Mucosa of stomach (tissue), 1 donor: ENCODE measurements around the gene NDUFA3.
"Not testable (repeated sequence)": the region's sequence is repeated elsewhere in the genome, so short reads cannot be mapped to it uniquely, and the experiment has no call there.

Experiments
- H3K27me3 ChIP-seq: one replicate; pipeline ENCODE4 v1.7.0; 2013; ENCODE audit warnings: mild to moderate bottlenecking, low read length; ENCODE audit not compliant: control insufficient read depth, insufficient read depth
- H3K36me3 ChIP-seq: one replicate; pipeline ENCODE4 v1.7.0; 2013; ENCODE audit warnings: low read length; ENCODE audit not compliant: control insufficient read depth, insufficient read depth
- H3K4me1 ChIP-seq: one replicate; pipeline ENCODE4 v1.7.0; 2013; ENCODE audit warnings: mild to moderate bottlenecking, low read length; ENCODE audit not compliant: control insufficient read depth, insufficient read depth
- H3K4me3 ChIP-seq: one replicate; pipeline ENCODE4 v1.7.0; 2013; ENCODE audit warnings: low read length
- H3K9ac ChIP-seq: one replicate; pipeline ENCODE4 v1.7.0; 2013; ENCODE audit warnings: mild to moderate bottlenecking, low read length, moderate library complexity
- H3K9me3 ChIP-seq: one replicate; pipeline ENCODE4 v1.7.0; 2013; ENCODE audit warnings: mild to moderate bottlenecking, low read length, moderate library complexity; ENCODE audit not compliant: control insufficient read depth
- donor health status: Pancreatic carcinoma.

Gene NDUFA3

DNA sequence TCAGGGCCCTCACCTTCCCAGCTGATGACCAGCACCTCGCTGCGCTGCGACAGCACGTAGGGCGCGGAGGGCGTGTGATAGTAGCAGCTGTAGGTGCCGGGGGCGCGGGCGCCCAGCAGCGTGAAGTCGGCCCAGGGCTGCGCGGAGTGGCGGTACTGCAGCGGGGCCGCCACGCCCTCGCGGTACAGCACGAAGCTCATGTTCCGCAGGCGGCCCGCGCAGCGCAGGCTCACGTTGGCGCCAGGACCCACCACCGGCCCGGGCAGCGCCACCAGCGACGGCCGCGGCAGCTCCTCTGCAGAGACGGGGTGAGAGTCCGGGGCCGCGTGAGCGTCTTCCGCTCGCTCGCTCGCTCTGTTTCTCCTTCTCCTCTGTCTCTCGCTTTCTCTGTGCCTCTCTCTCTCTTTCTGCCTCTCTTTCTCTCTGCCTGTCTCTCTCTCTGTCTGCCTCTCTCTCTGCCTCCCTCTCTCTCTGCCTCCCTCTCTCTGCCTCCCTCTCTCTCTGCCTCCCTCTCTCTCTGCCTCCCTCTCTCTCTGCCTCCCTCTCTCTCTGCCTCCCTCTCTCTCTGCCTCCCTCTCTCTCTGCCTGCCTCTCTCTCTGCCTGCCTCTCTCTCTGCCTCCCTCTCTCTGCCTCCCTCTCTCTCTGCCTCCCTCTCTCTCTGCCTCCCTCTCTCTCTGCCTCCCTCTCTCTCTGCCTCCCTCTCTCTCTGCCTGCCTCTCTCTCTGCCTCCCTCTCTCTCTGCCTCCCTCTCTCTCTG, 6.6 kb upstream of the NDUFA3 start:
- Histone ChIP-seq H3K9ac (peak overlapping the region; percentile 8), H3K27me3 (peaks cover 25% of the 10 kb centered on the region), H3K4me1 (peaks cover 12% of the 10 kb centered on the region)
- not testable (repeated sequence) for H3K9me3 ChIP-seq, H3K36me3 ChIP-seq, H3K4me3 ChIP-seq

DNA sequence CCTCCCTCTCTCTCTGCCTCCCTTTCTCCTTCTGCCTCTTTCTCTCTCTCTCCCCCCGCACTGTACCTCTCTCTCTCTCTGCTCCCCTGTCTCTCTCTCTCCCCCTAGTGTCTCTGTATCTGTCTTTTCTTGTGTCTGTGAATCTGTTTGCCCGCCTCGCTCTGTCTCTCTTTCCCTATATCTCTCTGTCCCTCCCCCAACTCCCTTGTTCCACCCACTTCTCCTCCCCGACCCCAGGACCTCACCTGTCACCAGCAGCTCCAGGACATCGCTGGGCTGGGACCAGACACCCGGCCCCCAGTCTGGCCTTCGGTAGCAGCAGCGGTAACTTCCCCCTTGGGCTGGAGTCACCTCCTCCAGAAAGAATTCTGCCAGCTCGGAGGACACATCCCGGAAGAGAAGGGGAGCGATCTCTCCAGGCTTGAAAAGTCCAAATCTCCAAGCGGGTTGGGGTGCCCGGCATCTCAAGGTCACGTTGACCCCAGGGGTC, 6.0 kb upstream of the NDUFA3 start:
- Histone ChIP-seq H3K9ac (peak overlapping the region; percentile 8), H3K4me3 (no peak overlapping the region), H3K27me3 (peaks cover 25% of the 10 kb centered on the region), H3K4me1 (peaks cover 12% of the 10 kb centered on the region), H3K9me3 (no peaks in the 10 kb centered on the region), H3K36me3 (no peaks in the 10 kb centered on the region)

DNA sequence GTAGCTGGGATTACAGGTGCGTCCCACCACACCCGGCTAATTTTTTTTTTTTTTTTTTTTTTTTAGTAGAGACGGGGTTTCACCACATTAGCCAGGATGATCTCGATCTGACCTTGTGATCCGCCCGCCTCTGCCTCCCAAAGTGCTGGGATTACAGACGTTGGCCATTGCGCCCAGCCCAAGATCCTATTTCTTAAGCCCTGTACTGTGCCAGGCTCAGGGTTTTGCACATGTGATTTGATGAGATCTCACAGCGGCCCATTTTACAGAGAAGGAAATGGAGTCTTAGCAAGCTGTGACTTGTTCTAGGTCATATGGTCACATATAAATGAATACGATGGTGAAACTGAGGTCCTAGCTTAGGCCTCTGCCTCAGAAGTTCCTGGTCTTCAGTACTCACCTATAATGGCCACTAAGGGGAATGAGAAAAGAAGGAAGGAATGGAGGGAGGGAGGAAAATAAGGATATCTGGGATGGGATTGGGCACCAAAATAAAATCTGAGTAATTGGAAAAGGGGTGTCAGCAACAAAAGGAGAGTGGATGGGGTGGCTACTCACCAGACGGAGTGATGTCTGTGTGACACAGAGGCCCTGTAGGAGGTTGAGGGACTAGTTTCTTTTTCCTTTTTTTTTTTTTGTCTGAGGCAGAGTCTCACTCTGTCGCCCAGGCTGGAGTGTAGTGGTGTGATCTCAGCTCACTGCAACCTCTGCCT, 3.3 kb upstream of the NDUFA3 start:
- Histone ChIP-seq H3K4me1 (peaks cover 19% of the 10 kb centered on the region), H3K27me3 (peaks cover 25% of the 10 kb centered on the region), H3K9ac (no peak overlapping the region), H3K4me3 (no peak overlapping the region), H3K36me3 (no peaks in the 10 kb centered on the region), H3K9me3 (no peaks in the 10 kb centered on the region)

DNA sequence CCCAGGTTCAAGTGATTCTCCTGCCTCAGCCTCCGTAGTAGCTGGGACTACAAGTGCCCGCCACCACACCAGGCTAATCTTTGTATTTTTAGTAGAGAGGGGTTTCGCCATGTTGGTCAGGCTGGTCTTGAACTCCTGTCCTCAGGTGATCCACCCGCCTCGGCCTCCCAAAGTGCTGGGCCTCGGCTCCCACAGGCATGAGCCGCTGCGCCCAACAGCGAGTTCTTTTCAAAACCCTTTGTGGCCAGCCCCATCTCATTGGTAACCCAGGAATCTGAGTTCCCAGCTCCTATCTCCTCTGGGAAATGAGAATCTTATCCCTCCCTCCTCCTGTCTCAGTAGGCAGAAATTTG, 2.8 kb upstream of the NDUFA3 start:
- H3K36me3 ChIP-seq, H3K4me3 ChIP-seq, H3K9ac ChIP-seq, H3K9me3 ChIP-seq: not testable (repeated sequence)
- H3K27me3 ChIP-seq, result peaks cover 22% of the 10 kb centered on the region
- H3K4me1 ChIP-seq, result peaks cover 19% of the 10 kb centered on the region

DNA sequence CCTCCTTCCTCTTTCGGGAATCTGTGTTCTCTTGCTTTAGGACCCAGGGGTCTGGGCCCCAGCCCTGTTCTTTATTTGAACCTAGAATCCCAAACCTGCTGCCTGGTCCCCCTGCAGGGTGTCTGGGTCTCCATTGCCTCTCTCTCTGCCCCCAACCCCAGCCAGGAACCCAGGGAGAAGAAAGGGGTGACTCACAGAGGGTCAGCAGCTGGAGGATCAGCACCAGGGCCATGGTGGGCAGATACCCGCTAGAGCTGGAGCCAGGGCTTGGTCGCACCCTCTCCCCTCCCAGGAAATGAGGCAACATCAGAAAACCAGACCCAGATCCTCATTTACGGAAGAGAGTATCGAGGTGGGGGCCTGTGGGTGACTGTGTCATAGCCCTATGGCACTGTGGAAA, 2.1 kb upstream of the NDUFA3 start, which contains the start of gene OSCAR:
TSS of gene OSCAR (minus strand) at position 243 of the 400 bp plus-strand sequence. CDS start at position 232, 11 bp downstream.
- Histone ChIP-seq H3K27me3 (peaks cover 15% of the 10 kb centered on the region), H3K4me1 (peaks cover 18% of the 10 kb centered on the region), H3K9me3 (no peaks in the 10 kb centered on the region), H3K9ac (no peak within 1 kb of the TSS), H3K4me3 (no peak within 1 kb of the TSS), H3K36me3 (no peaks in the 10 kb centered on the region)

DNA sequence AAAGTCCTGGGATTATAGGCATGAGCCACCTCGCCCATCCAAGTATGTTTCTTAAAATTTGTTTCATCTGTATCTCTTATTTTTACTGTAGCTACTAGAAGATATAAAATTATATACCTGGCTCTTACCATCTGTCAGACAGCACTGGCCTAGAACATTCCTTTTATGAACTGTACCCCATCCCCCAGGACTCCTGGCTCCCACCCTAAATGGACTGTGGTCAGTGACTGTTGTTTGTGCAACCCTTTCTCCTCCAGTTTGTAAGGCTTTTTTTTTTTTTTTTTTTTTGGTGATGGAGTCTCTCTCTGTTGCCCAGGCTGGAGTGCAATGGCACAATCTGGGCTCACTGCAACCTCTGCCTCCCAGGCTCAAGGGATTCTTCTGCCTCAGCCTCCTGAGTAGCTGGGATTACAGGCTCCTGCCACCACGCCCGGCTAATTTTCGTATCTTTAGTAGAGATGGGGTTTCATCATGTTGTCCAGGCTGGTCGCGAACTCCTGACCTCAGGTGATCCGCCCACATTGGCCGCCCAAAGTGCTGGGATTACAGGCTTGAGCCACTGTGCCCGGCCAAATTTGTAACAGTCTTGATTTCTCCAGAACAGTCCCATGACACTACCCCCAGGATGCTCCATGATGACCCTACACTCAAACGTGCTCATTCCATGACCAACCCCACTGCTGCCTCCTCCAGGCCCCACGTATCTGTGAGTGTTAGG, 2.5 kb downstream of the NDUFA3 start:
- no peaks in the 10 kb centered on the region for H3K27me3 ChIP-seq
- H3K9ac ChIP-seq, result no peak overlapping the region
- no peaks in the 10 kb centered on the region for H3K9me3 ChIP-seq
- peaks cover 7% of the 10 kb centered on the region for H3K4me1 ChIP-seq
- no peaks in the 10 kb centered on the region for H3K36me3 ChIP-seq
- no peak overlapping the region for H3K4me3 ChIP-seq

DNA sequence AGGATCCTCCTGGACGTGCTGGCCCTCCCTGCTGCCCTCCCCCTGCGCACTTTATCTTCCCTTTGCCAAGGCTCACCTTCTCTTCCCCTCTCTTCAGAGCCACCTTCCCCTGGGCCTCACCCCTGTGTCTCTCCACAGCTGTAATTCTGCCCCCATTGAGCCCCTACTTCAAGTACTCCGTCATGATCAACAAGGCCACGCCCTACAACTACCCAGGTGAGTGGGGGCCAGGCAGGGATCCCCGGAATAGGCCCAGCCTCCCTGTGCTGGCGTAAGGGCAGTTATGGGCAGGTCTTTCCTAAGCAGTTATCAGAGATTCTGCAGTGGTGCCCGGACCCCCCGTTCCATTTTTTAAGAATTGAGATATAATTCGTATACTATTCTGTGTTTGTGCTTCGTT, 3.1 kb downstream of the NDUFA3 start:
- peaks cover 7% of the 10 kb centered on the region for H3K4me1 ChIP-seq
- no peak overlapping the region for H3K9ac ChIP-seq
- no peaks in the 10 kb centered on the region for H3K9me3 ChIP-seq
- no peaks in the 10 kb centered on the region for H3K27me3 ChIP-seq
- H3K4me3 ChIP-seq, result no peak overlapping the region
- no peaks in the 10 kb centered on the region for H3K36me3 ChIP-seq

DNA sequence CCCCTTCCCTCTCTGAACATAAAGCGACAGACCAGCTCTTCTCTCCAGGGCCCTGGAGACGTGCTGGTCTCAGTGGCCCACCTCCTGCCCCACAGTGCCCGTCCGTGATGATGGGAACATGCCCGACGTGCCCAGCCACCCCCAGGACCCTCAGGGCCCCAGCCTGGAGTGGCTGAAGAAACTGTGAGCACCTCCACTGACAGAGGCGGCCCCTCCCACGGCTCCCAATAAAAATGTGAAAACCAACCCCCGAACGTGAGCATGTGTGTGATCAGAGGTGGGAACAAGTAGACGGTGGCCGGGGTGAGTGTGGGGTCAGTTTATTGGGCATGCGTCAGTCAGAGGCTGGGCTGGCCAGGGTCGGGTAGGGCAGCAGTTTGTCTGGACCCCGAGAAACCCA, 4.1 kb downstream of the NDUFA3 start:
- Histone ChIP-seq H3K4me1 (peaks cover 7% of the 10 kb centered on the region), H3K9ac (no peak overlapping the region), H3K27me3 (no peaks in the 10 kb centered on the region), H3K36me3 (no peaks in the 10 kb centered on the region), H3K9me3 (no peaks in the 10 kb centered on the region), H3K4me3 (no peak overlapping the region)

DNA sequence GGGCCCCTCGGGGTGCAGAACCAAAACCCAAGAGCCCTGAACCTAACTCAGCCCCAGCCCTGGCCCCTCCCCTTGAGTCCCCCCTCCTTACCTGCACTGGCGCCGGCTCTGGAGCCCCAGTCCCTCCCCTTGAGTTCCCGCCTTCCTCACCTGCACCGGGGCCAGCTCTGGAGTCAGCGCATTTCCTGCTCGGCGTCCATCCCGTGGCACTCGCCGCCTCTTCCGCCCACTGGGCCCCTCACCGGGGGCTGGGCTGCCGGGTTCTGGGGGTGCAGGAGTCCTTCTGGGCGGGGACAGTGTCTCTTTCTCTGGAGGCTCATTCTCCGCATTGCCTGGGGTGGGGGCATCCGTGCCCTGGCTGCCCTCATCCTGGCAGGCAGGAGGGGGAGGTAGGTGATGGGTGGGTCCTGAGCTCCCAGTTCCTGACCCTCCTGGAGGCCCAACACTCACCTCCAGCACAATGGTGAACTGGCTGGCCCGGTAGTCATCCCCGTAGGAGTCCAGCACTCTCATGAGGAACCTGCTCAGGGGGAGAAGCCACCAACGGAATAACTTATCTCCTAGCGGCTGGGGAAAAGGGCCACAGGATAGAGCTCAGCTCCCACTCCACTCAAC, 5.3 kb downstream of the NDUFA3 start:
- Histone ChIP-seq H3K36me3 (no peaks in the 10 kb centered on the region), H3K4me1 (no peaks in the 10 kb centered on the region), H3K9ac (no peak overlapping the region), H3K9me3 (no peaks in the 10 kb centered on the region), H3K4me3 (no peak overlapping the region), H3K27me3 (no peaks in the 10 kb centered on the region)

DNA sequence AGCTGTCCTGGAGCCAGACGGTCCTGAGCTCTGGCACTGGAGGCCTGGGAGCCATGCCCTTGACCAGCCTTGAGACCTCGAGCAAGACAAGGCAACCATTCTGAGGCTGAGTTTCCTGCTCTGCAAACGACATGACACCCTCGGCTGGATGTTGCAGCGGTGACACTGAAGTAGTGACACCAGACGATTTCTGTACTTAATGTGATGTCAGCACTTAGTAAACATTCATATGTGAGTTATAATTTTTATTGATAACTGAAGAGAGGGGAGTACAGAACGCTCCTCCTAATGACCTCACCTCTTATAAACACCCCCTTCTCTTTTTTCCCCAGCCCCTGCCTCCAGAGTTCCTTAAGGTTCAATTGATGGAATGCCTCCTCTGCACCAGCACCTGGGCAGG, 5.8 kb downstream of the NDUFA3 start:
- no peaks in the 10 kb centered on the region for H3K36me3 ChIP-seq

DNA sequence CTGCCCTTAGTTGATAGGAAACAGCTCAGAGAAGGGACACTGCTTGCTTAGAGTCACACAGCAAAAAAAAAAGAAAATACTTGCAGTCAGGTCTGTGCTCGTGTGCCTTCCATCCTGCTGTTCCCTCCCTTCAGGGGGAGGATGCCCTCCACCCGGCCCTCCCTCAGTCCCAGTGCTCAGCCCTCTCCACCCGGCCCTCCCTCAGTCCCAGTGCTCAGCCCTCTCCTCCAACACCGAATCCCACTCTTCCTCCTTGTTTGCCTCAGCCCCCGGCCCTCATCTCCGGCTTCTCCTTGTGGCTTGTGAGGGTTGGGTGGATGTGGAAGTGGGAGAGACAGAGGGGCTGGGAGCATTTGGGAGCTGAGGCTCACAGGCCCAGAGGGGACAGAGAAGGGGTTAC, 7.0 kb downstream of the NDUFA3 start:
- no peaks in the 10 kb centered on the region for H3K9me3 ChIP-seq
- no peak overlapping the region for H3K9ac ChIP-seq
- no peaks in the 10 kb centered on the region for H3K36me3 ChIP-seq
- no peak overlapping the region for H3K4me3 ChIP-seq
- no peaks in the 10 kb centered on the region for H3K27me3 ChIP-seq
- peaks cover 9% of the 10 kb centered on the region for H3K4me1 ChIP-seq

More for the DNA sequence above, 5.8 kb downstream of the NDUFA3 start:
- no peaks in the 10 kb centered on the region for H3K27me3 ChIP-seq
- no peak overlapping the region for H3K4me3 ChIP-seq
- no peak overlapping the region for H3K9ac ChIP-seq
- no peaks in the 10 kb centered on the region for H3K4me1 ChIP-seq
- no peaks in the 10 kb centered on the region for H3K9me3 ChIP-seq
